Left lung (tissue), 10 donors: Measurements from ENCODE around the gene WWTR1. TPM values are rescaled to one million over a fixed set of nuclear protein-coding genes. Genes with fewer than 3 reads are reported as not detected.
A peak's percentile ranks its signal among the peaks of the same experiment; 100 is the strongest.

ENCODE experiments used
- ATAC-seq: fragments of 200-7000 bp; cut with Tn5 transposase; one replicate; pipeline ENCODE4 v1.9.1; 2020; ENCODE audit warnings: moderate library complexity
- DNase-seq, 4 donors: peaks; one replicate each; pipeline ENCODE4 v3.0.0-alpha.2; 2013 to 2020
- H3K27ac ChIP-seq, 2 donors: fragments of 200-600 bp; sonication (generic) in 1 of 2; one replicate each; pipeline versions ENCODE4 v1.5.0 to v1.8.0; 2020 to 2021
- H3K27me3 ChIP-seq, 2 donors: fragments of 200-600 bp; sonication (generic) in 1 of 2; one replicate each; pipeline versions ENCODE4 v1.5.0 to v1.8.0; 2020 to 2021
- H3K36me3 ChIP-seq, 2 donors: fragments of 200-600 bp; sonication (generic) in 1 of 2; one replicate each; pipeline versions ENCODE4 v1.5.0 to v1.8.0; 2020 to 2021
- H3K4me1 ChIP-seq, 2 donors: fragments of 200-600 bp; one replicate each; pipeline ENCODE4 v1.8.0; 2021
- H3K4me3 ChIP-seq, 2 donors: fragments of 200-600 bp; sonication (generic) in 1 of 2; one replicate each; pipeline versions ENCODE4 v1.5.0 to v1.8.0; 2020 to 2021; ENCODE audit warnings: mild to moderate bottlenecking in 1 of 2
- H3K9me3 ChIP-seq, 2 donors: fragments of 200-600 bp; sonication (generic) in 1 of 2; one replicate each; pipeline versions ENCODE4 v1.5.0 to v1.8.0; 2020 to 2021
- intact Hi-C, 2 donors: fragments of 100-400 bp; cut with DNase I; formaldehyde crosslinking; loops; one replicate each; pipeline versions ENCODE4 v1.11.2 to v1.14.2; 2022
- polyA plus RNA-seq, 6 donors: library from polyadenylated mRNA; unstranded; fragments of 120-200 nt; gene quantifications; one replicate each; pipeline ENCODE4 v1.2.1, GENCODE V29; 2013; ENCODE audit not compliant: insufficient read length in 6 of 6
- total RNA-seq, 2 donors: library from RNA; stranded (reverse); fragmentation: NEBNext Ultra II Directional; extraction: Animal tissue kit (Norgen Biotek cat#: 25700); gene quantifications; one replicate each; pipeline ENCODE4 v1.2.1, GENCODE V29; 2021
- TF ChIP-seq, protein P1 (sequence below), 2 donors: fragments of 200-600 bp; sonication (generic) in 1 of 2; IDR thresholded peaks; one replicate each; pipeline versions ENCODE4 v1.5.0 to v1.8.0; 2021; ENCODE audit warnings: antibody characterized with exemption in 2 of 2
- donor health status: DM: no; HTN: yes; CAD: no.
- donor health status: DM: no; HTN: no; CAD: no.

Gene WWTR1
- total and polyA plus RNA-seq, 8 donors, result 74.2 to 124 (median 107) TPM

DNA sequence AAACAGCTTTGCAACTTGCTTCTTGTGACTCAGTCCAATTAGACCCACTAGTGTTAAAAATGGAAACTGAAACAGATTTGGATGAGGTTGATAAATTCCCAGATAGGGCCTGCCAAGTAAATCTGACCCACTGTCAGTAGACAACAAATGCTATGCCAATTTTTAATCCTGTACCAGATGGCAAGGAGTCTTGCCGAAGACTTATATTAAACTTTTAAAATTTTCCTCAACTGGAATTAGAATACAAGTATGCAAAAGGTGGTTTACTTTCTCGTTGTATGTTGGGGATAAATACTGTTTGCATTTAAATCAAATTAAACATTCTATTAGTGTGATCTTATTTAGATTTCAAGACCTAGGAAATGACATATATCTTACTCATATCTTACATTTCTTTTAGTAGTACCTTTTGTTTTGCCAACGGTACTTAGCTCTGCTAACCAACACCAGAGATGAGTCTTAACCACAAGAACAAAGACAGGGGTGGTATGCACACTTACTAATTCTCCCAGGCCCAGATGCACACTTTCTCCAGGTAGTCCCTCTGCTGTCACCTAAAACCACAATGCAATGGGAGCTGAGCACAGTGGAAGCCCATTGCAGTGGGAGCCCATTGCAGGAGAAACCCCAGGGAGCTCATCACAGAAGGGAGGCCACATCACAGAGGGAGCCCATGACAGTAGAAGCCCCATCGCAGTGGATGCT is 77.8 kb downstream of the WWTR1 start:
- intact Hi-C loops, result loop anchor here in 1 of 2 donors (10.0 kb wide), 1 partner anchor 75 kb away; the partner anchor contains the start of gene WWTR1
- TF ChIP-seq, protein P1, sequence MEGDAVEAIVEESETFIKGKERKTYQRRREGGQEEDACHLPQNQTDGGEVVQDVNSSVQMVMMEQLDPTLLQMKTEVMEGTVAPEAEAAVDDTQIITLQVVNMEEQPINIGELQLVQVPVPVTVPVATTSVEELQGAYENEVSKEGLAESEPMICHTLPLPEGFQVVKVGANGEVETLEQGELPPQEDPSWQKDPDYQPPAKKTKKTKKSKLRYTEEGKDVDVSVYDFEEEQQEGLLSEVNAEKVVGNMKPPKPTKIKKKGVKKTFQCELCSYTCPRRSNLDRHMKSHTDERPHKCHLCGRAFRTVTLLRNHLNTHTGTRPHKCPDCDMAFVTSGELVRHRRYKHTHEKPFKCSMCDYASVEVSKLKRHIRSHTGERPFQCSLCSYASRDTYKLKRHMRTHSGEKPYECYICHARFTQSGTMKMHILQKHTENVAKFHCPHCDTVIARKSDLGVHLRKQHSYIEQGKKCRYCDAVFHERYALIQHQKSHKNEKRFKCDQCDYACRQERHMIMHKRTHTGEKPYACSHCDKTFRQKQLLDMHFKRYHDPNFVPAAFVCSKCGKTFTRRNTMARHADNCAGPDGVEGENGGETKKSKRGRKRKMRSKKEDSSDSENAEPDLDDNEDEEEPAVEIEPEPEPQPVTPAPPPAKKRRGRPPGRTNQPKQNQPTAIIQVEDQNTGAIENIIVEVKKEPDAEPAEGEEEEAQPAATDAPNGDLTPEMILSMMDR (IDR thresholded peaks at IDR 0.05), result no peak
- H3K9me3 ChIP-seq, result no peaks in the 10 kb centered on the region

DNA sequence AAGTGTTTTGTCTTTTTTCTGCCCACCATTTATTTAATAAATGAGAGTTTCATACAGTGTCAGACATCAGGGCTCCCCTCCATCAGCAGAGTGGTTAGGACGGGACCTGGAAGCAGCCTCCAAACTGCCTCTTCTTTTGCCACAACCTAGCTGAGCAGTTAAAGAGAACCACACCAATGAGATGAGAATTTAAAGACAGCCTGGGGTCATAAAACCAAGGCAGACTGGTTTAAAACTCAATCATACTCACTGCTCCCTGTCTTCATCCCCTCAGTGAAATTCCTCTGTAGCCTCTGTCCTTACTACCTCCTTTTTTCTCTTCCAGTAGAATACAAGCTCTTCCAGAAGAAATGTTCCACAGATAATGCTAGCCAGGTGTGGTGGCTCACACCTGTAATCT is 78.7 kb downstream of the WWTR1 start:
- intact Hi-C loops, result loop anchor here in 1 of 2 donors (10.0 kb wide), 1 partner anchor 76 kb away; the partner anchor contains the start of gene WWTR1
- Histone ChIP-seq H3K27ac (peak overlapping the region in 1 of 2 donors; percentile 3), H3K9me3 (no peaks in the 10 kb centered on the region), H3K4me3 (no peak overlapping the region), H3K27me3 (no peaks in the 10 kb centered on the region), H3K36me3 (no peaks in the 10 kb centered on the region), H3K4me1 (peaks cover 29 to 64% of the 10 kb centered on the region in 2 donors)
- TF ChIP-seq, protein P1 (IDR thresholded peaks at IDR 0.05), result no peak
- ATAC-seq, result no peak
- no peak for DNase-seq

More for the DNA sequence above, 77.8 kb downstream of the WWTR1 start:
- H3K27me3 ChIP-seq, result no peaks in the 10 kb centered on the region
- peaks cover 29 to 56% of the 10 kb centered on the region in 2 donors for H3K4me1 ChIP-seq
- no peak overlapping the region for H3K4me3 ChIP-seq
- peak overlapping the region in 1 of 2 donors; percentile 3 for H3K27ac ChIP-seq
- DNase-seq, result no peak
- ATAC-seq, result no peak
- no peaks in the 10 kb centered on the region for H3K36me3 ChIP-seq

DNA sequence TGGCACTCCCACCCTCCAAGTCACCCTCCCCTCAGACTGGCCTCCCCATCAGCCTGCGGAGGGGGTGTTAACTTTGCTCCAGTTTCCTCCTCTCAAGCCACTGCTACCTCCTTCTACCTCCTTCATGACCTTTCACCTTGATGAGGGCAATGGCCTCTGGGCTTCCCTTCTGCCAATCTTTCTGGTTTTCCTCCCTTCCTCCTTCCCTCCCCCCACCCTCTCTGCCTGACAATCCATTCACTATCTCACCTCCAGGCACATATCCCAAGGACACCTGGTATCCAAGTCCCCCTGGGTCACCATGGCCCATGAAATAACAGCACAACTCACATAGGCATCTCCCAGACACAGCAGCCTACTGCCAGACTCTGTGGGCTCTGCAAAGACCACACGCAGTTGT is 80.0 kb downstream of the WWTR1 start:
- intact Hi-C loops, result loop anchor here in 1 of 2 donors (10.0 kb wide), 1 partner anchor 77 kb away; the partner anchor contains the start of gene WWTR1
- peaks cover 29 to 70% of the 10 kb centered on the region in 2 donors for H3K4me1 ChIP-seq
- H3K27me3 ChIP-seq, result no peaks in the 10 kb centered on the region
- ATAC-seq (no peak), DNase-seq (no peak)
- no peaks in the 10 kb centered on the region for H3K36me3 ChIP-seq
- H3K9me3 ChIP-seq, result no peaks in the 10 kb centered on the region
- TF ChIP-seq, protein P1 (IDR thresholded peaks at IDR 0.05), result no peak
- H3K4me3 ChIP-seq, result no peak overlapping the region
- H3K27ac ChIP-seq, result no peak overlapping the region

DNA sequence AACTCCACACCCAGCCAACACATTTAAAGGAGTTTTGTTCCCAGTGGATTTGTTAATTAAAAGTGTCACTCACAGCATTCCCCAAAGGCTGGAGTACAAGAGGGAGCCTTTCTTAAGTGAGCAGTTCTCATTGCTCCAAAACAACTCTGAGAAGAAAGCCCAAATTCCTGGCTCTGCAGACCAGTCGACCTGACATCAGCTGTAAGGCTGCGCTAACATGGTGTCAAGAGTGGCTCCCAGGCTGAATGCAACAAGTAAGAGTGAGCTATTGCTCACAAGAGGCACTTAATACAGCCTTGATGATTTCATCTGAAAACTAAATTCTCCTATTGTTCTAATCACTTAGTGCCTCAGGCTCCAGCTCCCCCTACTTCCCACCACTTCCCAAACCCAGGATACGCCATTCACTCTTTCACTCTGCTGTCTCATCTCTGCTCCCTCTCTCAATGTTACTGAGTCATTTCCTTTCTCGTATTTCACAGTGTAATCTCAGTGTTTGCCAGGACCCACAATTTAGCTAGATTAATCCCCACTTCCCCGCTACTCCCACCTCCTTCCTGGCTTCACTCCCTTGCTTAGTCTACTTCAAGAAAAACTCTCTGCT is 81.8 kb downstream of the WWTR1 start:
- TF ChIP-seq, protein P1 (IDR thresholded peaks at IDR 0.05), result no peak
- peak in 1 of 4 donors; percentile 66 for DNase-seq
- H3K4me3 ChIP-seq, result no peak overlapping the region
- intact Hi-C loops, result loop anchor here in 1 of 2 donors (10.0 kb wide), 1 partner anchor 79 kb away; the partner anchor contains the start of gene WWTR1
- peaks cover 23 to 71% of the 10 kb centered on the region in 2 donors for H3K4me1 ChIP-seq
- ATAC-seq, result peak; percentile 78
- H3K9me3 ChIP-seq, result no peaks in the 10 kb centered on the region
- no peaks in the 10 kb centered on the region for H3K36me3 ChIP-seq
- H3K27ac ChIP-seq, result peak overlapping the region; percentile 71 to 75
- no peaks in the 10 kb centered on the region for H3K27me3 ChIP-seq
